ENCODE results near the gene RAP1B. TPM values are rescaled to one million over a fixed set of nuclear protein-coding genes. Genes with fewer than 3 reads are reported as not detected.
"Not testable (repeated sequence)": the region's sequence is repeated elsewhere in the genome, so short reads cannot be mapped to it uniquely, and the experiment has no call there.

Gene RAP1B
- total RNA-seq, 1 donor from 2014 or later = 158 TPM

DNA sequence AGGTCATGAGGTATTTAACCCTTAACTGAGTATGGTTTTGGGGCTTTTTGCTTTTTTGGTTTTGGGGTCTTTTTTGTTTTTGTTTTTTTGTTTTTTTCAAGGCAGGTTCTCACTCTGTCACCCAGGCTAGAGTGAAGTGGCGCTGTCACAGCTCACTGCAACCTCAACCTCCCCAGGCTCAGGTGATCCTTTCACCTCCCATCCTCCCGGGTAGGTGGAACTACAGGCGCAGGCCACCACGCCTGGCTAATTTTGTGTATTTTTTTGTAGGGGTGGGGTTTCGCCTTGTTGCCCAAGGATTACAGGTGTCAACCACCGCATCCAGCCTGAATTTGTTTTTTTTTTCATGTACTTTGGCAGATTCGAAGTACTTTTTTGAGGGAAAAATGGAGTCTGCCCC is 19.9 kb downstream of the RAP1B start:
- peaks cover 28% of the 10 kb centered on the region for H3K4me1 ChIP-seq
- intact Hi-C loops (cut with DNase I) = no loop called here
- no peak overlapping the region for H3K4me3 ChIP-seq
- TF ChIP-seq CTCF (IDR thresholded peaks at IDR 0.05) = no peak
- ATAC-seq (no peak), DNase-seq (no peak)
- no peaks in the 10 kb centered on the region for H3K9me3 ChIP-seq
- no peaks in the 10 kb centered on the region for H3K27me3 ChIP-seq
- no peak overlapping the region for H3K27ac ChIP-seq
- H3K36me3 ChIP-seq = no peaks in the 10 kb centered on the region

DNA sequence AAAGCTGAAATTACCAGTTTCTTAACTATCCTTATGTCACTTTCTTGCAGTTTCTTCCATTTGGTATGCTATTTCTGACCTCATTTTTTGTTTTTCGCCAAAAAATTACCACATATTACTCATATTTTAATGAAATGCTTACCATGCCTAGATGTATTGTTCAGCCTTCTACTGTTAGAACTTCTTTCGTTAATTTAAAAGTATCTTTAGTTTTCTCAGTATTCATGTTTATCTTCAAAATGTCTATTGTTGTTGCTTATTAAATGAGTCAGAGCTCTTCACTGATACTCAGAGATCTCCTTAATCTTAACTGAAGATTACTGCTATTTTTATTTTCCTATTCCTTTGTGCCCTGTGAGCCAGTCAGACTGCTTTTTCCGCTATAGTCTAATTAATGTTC is 20.5 kb downstream of the RAP1B start:
- no peaks in the 10 kb centered on the region for H3K36me3 ChIP-seq
- TF ChIP-seq CTCF (IDR thresholded peaks at IDR 0.05) = no peak
- no peak for DNase-seq
- ATAC-seq = no peak
- H3K9me3 ChIP-seq = no peaks in the 10 kb centered on the region
- H3K27ac ChIP-seq = no peak overlapping the region
- H3K4me3 ChIP-seq = no peak overlapping the region
- intact Hi-C loops (cut with DNase I) = no loop called here
- H3K4me1 ChIP-seq = peaks cover 32% of the 10 kb centered on the region
- no peaks in the 10 kb centered on the region for H3K27me3 ChIP-seq

DNA sequence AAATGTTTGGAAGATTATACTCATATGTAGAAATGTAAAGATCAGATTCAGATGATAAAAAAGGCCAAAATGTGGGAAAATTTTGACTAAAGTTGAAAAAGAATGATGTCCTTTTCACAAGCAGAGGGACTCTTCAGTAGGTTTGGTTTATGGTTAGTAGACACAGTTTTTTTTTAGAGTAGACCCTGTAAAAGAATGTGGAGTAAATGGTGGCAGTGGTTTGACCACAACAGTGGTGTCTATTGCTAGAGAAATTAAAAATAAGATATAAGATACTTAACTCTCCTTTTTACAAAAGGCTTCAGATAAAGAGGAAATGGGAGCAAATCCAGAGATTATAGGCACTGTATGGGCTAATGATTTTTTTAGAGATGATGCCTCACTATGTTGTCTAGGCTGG is 21.8 kb downstream of the RAP1B start:
- DNase-seq (no peak), ATAC-seq (no peak)
- Histone ChIP-seq H3K27me3 (no peaks in the 10 kb centered on the region), H3K4me1 (peaks cover 34% of the 10 kb centered on the region), H3K36me3 (no peaks in the 10 kb centered on the region), H3K9me3 (no peaks in the 10 kb centered on the region), H3K4me3 (no peak overlapping the region), H3K27ac (no peak overlapping the region)
- TF ChIP-seq CTCF (IDR thresholded peaks at IDR 0.05) = no peak
- intact Hi-C loops (cut with DNase I) = no loop called here

- intact Hi-C loops (cut with DNase I) = no loop called here
- Histone ChIP-seq H3K9me3 (no peaks in the 10 kb centered on the region), H3K27ac (no peak overlapping the region), H3K27me3 (no peaks in the 10 kb centered on the region), H3K4me1 (peaks cover 42% of the 10 kb centered on the region), H3K36me3 (no peaks in the 10 kb centered on the region), H3K4me3 (no peak overlapping the region)
- TF ChIP-seq CTCF (IDR thresholded peaks at IDR 0.05) = no peak
- ATAC-seq = no peak
- DNase-seq = no peak
Measured at GRCh38 chr12:68633614-68634558, 23.2 kb downstream of the RAP1B start.

DNA sequence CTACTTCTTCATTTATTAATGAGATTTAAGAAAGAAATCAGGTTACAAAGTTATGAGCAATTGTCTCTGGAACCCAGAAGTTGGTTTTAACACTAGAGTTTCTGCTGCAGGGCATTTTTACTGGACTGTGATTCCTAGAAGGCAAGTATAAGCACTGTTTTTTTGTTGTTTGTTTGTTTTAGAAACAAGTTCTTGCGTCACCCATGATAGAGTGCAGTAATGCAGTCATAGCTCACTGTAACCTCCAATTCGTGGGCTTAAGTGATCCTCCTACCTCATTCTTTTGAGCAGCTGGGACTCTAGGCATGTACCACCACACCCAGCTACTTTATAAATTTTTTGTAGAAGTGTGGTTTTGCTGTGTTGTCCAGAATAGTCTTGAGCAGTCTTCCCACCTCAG is 25.6 kb downstream of the RAP1B start:
- Histone ChIP-seq H3K27ac (no peak overlapping the region), H3K9me3 (no peaks in the 10 kb centered on the region), H3K4me3 (no peak overlapping the region), H3K27me3 (no peaks in the 10 kb centered on the region), H3K36me3 (no peaks in the 10 kb centered on the region), H3K4me1 (peaks cover 42% of the 10 kb centered on the region)
- no peak for DNase-seq
- intact Hi-C loops (cut with DNase I) = no loop called here
- no peak for TF ChIP-seq CTCF (IDR thresholded peaks at IDR 0.05)
- no peak for ATAC-seq

DNA sequence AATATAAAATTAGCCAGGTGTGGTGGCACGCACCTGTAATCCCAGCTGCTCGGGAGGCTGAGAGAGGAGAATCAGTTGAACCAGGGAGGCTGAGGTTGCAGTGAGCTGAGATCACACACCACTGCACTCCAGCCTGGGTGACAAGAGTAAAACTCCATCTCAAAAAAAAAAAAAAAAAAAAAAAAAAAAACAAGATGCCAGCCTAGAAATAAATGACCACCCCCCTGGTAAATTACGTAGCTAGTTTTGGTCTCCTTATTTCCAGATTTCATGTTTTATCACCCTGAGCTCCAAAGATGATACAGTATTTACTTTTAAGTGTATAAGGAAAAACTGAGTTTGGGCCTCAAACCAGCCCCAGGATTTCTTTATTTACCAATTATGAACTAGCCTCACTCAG is 26.7 kb downstream of the RAP1B start:
- peaks cover 44% of the 10 kb centered on the region for H3K4me1 ChIP-seq
- DNase-seq; H3K36me3 ChIP-seq; H3K27ac ChIP-seq; intact Hi-C loops (cut with DNase I); H3K4me3 ChIP-seq; H3K9me3 ChIP-seq; ATAC-seq; H3K27me3 ChIP-seq: not testable (repeated sequence)

Measured in upper lobe of right lung (tissue), 1 donor.